Thyroid gland (tissue), 4 donors: ENCODE measurements around the gene NKTR.

Source experiments
- CTCF ChIP-seq, 6 experiments: fragments of 200-600 bp in 3 of 6; fragments of 450-650 bp in 3 of 6; sonication (generic) in 3 of 6; IDR thresholded peaks; one replicate each; pipeline ENCODE4 v1.5.1; 2016 to 2019; ENCODE audit warnings: antibody characterized with exemption in 6 of 6, mild to moderate bottlenecking in 2 of 6, inconsistent platforms in 1 of 6, moderate library complexity in 1 of 6
- POLR2A ChIP-seq, 2 donors: fragments of 450-650 bp; IDR thresholded peaks; one replicate each; pipeline ENCODE4 v1.6.1; 2017; ENCODE audit warnings: antibody characterized with exemption in 2 of 2, mild to moderate bottlenecking in 2 of 2, moderate library complexity in 1 of 2

DNA sequence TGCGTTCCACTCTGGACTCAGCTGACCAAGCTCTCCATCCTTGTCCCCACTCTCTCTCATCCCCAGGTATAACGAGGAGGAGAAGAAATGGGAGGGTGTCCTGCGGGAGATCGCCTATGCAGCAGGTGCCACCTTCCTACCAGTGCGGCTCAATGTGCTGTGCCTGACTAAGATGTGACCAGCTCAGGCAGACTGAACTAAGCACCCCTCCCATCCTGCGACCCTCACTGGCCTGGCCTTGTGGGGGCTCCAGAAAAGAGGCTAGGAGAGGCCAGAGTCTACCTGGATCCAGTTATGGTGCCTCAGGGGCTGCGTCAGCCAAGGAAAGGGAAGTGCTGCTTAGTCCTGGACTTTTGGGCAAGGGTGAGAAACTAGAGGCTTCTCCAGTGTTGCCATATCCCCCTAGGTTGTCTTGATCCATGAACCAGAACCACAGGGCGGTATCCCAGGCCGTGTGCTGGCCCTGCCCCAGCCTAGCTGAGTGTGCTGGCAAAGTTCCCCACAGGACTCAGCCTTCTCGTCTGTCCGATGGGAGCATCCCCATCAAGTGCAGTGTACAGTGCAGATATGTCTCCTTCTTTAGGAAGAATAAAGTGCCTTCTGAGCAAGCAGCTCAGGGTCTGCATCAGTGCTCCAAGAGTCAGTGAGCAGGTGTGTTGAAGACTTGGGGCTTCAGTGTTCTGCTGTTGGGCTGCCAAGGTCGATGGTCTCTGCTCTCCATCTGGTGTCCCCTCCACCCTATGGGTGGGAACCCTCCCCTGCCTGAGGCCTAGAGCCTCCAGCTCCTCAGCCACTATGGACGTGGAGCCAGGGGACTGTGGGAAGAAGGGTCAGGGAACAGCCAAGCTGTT lies 91.6 kb downstream of the NKTR start:
- TF ChIP-seq CTCF (IDR thresholded peaks at IDR 0.05) (no peak), POLR2A (IDR thresholded peaks at IDR 0.05) (no peak)
